HCT116 (cell line): Measurements from ENCODE around the gene CTNNA1. TPM values are rescaled to one million over a fixed set of nuclear protein-coding genes. Genes with fewer than 3 reads are reported as not detected.

ENCODE experiments used
- ATAC-seq: fragments of 200-7000 bp; cut with Tn5 transposase; 2 replicates; pipeline ENCODE4 v1.9.1; 2020; ENCODE audit warnings: mild to moderate bottlenecking, moderate library complexity
- BruUV-seq: library from RNA; stranded (reverse); fragments of 400-500 nt; replicated peaks from 2 replicates; lab custom pipeline; 2021; lab: Mats Ljungman, UMichigan
- CTCF ChIA-PET: fragments of 300-600 bp; sonication (Branson Sonifier 250); formaldehyde crosslinking; loops from one replicate; lab custom pipeline; 2021; ENCODE audit warnings: antibody characterized with exemption; lab: Charles Lee
- POLR2A ChIA-PET: fragments of 300-600, 350-600 bp; sonication (Branson Sonifier 250); formaldehyde crosslinking; loops from one replicate; lab custom pipeline; 2021; ENCODE audit warnings: antibody characterized with exemption; lab: Charles Lee
- RAD21 ChIA-PET, 2 experiments: fragments of 300-600 bp; sonication (Branson Sonifier 250); formaldehyde crosslinking; loops; one replicate each; lab custom pipeline; 2023; ENCODE audit warnings: low total read pairs in 2 of 2; ENCODE audit not compliant: uncharacterized antibody in 2 of 2, unreplicated experiment in 2 of 2, low non-redundant PET in 1 of 2; lab: Charles Lee
- DNase-seq: peaks from one replicate; pipeline ENCODE4 v3.0.0-alpha.2; 2010; ENCODE audit warnings: low read depth, low spot score
- H2AFZ ChIP-seq: fragments of 200-600 bp; shearing (Covaris generic), sonication (generic); 2 replicates; pipeline ENCODE4 v1.6.1; 2017; ENCODE audit warnings: low read depth, mixed run types, mixed read lengths, antibody characterized with exemption, low read length; ENCODE audit not compliant: poor library complexity, severe bottlenecking
- H3K27ac ChIP-seq: 2 replicates; pipeline ENCODE4 v1.5.1; 2012; ENCODE audit warnings: low read depth, low read length
- H3K27me3 ChIP-seq: fragments of 200-600 bp; sonication (generic); 2 replicates; pipeline ENCODE4 v1.6.1; 2016; ENCODE audit warnings: mixed run types, low read length, mixed read lengths; ENCODE audit not compliant: insufficient read depth
- H3K36me3 ChIP-seq, 2 experiments: fragments of 200-500 bp in 1 of 2; fragments of 200-600 bp in 1 of 2; sonication (Bioruptor generic) in 1 of 2; sonication (generic) in 1 of 2; 2 replicates each; pipeline versions ENCODE4 v1.5.1 to v1.6.1; 2014 to 2016; ENCODE audit warnings: low read length in 2 of 2, inconsistent platforms in 1 of 2, mixed read lengths in 1 of 2, mixed run types in 1 of 2; ENCODE audit not compliant: insufficient read depth in 2 of 2, control insufficient read depth in 1 of 2
- H3K4me1 ChIP-seq, 2 experiments: fragments of 200-600 bp in 1 of 2; sonication (generic) in 1 of 2; 2 replicates each; pipeline versions ENCODE4 v1.5.1 to v1.6.1; 2012 to 2017; ENCODE audit warnings: low read length in 2 of 2, inconsistent platforms in 1 of 2, mild to moderate bottlenecking in 1 of 2, mixed read lengths in 1 of 2, mixed run types in 1 of 2, moderate library complexity in 1 of 2; ENCODE audit not compliant: insufficient read depth in 2 of 2, control insufficient read depth in 1 of 2
- H3K4me2 ChIP-seq: fragments of 200-600 bp; sonication (generic); 2 replicates; pipeline ENCODE4 v1.6.1; 2017; ENCODE audit warnings: mixed run types, low read length, mixed read lengths
- H3K4me3 ChIP-seq, 2 experiments: fragments of 200-600 bp in 1 of 2; sonication (generic) in 1 of 2; replicated peaks in 1 of 2; 2 replicates each; pipeline ENCODE4 v1.5.1; 2011 to 2016; ENCODE audit warnings: low read length in 2 of 2, control low read depth in 1 of 2, low read depth in 1 of 2, mild to moderate bottlenecking in 1 of 2, mixed read lengths in 1 of 2, mixed run types in 1 of 2
- H3K79me2 ChIP-seq: fragments of 200-600 bp; sonication (generic); 2 replicates; pipeline ENCODE4 v1.6.1; 2017; ENCODE audit warnings: mild to moderate bottlenecking, mixed run types, low read length, moderate library complexity, mixed read lengths; ENCODE audit not compliant: insufficient read depth
- H3K9ac ChIP-seq: fragments of 200-600 bp; sonication (generic); 2 replicates; pipeline ENCODE4 v1.6.1; 2016; ENCODE audit warnings: low read length, mixed read lengths
- H3K9me2 ChIP-seq: fragments of 200-600 bp; sonication (generic), shearing (Covaris generic); 2 replicates; pipeline ENCODE4 v1.6.1; 2017; ENCODE audit warnings: mixed run types, mild to moderate bottlenecking, moderate library complexity; ENCODE audit not compliant: insufficient read depth
- H3K9me3 ChIP-seq, 2 experiments: fragments of 200-500 bp in 1 of 2; fragments of 200-600 bp in 1 of 2; sonication (Bioruptor generic) in 1 of 2; sonication (generic) in 1 of 2; 2 replicates each; pipeline ENCODE4 v1.6.1; 2014 to 2017; ENCODE audit warnings: low read length in 2 of 2, mixed read lengths in 2 of 2, inconsistent platforms in 1 of 2, low read depth in 1 of 2, mild to moderate bottlenecking in 1 of 2, mixed run types in 1 of 2, moderate library complexity in 1 of 2; ENCODE audit not compliant: control insufficient read depth in 1 of 2, insufficient read depth in 1 of 2
- H4K20me1 ChIP-seq: fragments of 200-600 bp; sonication (generic), shearing (Covaris generic); 2 replicates; pipeline ENCODE4 v1.6.1; 2017; ENCODE audit warnings: mixed run types, mild to moderate bottlenecking, moderate library complexity; ENCODE audit not compliant: insufficient read depth
- CBX3 ChIP-seq: IDR thresholded peaks from 2 replicates; pipeline ENCODE4 v1.6.1; 2012; ENCODE audit warnings: low read depth
- CEBPB ChIP-seq: IDR thresholded peaks from 2 replicates; pipeline ENCODE4 v1.6.1; 2012; ENCODE audit warnings: low read depth
- ELF1 ChIP-seq: IDR thresholded peaks from 2 replicates; pipeline ENCODE4 v1.6.1; 2012; ENCODE audit warnings: low read depth, borderline replicate concordance
- EZH2 ChIP-seq: fragments of 200-600 bp; sonication (generic); IDR thresholded peaks from 2 replicates; pipeline ENCODE4 v1.6.1; 2017; ENCODE audit warnings: antibody characterized with exemption, mixed run types
- FOSL1 ChIP-seq: IDR thresholded peaks from 2 replicates; pipeline ENCODE4 v1.6.1; 2012; ENCODE audit warnings: low read depth
- JUND ChIP-seq: IDR thresholded peaks from 2 replicates; pipeline ENCODE4 v1.6.1; 2012
- POLR2AphosphoS5 ChIP-seq: IDR thresholded peaks from 2 replicates; pipeline ENCODE4 v1.6.1; 2011; ENCODE audit warnings: mild to moderate bottlenecking, low read depth, low read length, moderate library complexity
- RAD21 ChIP-seq: IDR thresholded peaks from 2 replicates; pipeline ENCODE4 v1.6.1; 2012; ENCODE audit warnings: low read depth, mild to moderate bottlenecking
- SP1 ChIP-seq: IDR thresholded peaks from 2 replicates; pipeline ENCODE4 v1.6.1; 2012; ENCODE audit warnings: low read depth
- TCF7L2 ChIP-seq: IDR thresholded peaks from 2 replicates; pipeline ENCODE4 v1.7.0; 2011; ENCODE audit warnings: borderline replicate concordance, inconsistent platforms; ENCODE audit not compliant: insufficient read depth, insufficient read length; ENCODE audit errors: extremely low read depth
- YY1 ChIP-seq: IDR thresholded peaks from 2 replicates; pipeline ENCODE4 v1.6.1; 2011; ENCODE audit warnings: low read length, low read depth, moderate library complexity, mild to moderate bottlenecking; ENCODE audit not compliant: insufficient replicate concordance; ENCODE audit errors: extremely low read depth
- ZFX ChIP-seq: fragments of 450-650 bp; IDR thresholded peaks from 2 replicates; pipeline ENCODE4 v1.6.1; 2017
- intact Hi-C: fragments of 100-400 bp; cut with micrococcal nuclease; formaldehyde crosslinking; loops from 2 replicates; pipeline ENCODE4 v1.10.0; 2022
- total RNA-seq: library from RNA; stranded (reverse); gene quantifications from one replicate; pipeline ENCODE4 v1.2.1, GENCODE V29; 2021; ENCODE audit not compliant: unreplicated experiment
- TF ChIP-seq, protein P1 (sequence below), 3 experiments: fragments of 200-600 bp in 1 of 3; sonication (generic) in 1 of 3; IDR thresholded peaks in 2 of 3; conservative IDR thresholded peaks in 1 of 3; 2 replicates each; pipeline ENCODE4 v1.5.1; 2012 to 2017; ENCODE audit warnings: low read depth in 2 of 3, low read length in 2 of 3, antibody characterized with exemption in 1 of 3, borderline replicate concordance in 1 of 3, control low read depth in 1 of 3, mild to moderate bottlenecking in 1 of 3, mixed read lengths in 1 of 3, mixed run types in 1 of 3, moderate library complexity in 1 of 3; ENCODE audit not compliant: insufficient read depth in 1 of 3

Gene CTNNA1
- total RNA-seq, 1 experiment from 2014 or later = 313 TPM

DNA sequence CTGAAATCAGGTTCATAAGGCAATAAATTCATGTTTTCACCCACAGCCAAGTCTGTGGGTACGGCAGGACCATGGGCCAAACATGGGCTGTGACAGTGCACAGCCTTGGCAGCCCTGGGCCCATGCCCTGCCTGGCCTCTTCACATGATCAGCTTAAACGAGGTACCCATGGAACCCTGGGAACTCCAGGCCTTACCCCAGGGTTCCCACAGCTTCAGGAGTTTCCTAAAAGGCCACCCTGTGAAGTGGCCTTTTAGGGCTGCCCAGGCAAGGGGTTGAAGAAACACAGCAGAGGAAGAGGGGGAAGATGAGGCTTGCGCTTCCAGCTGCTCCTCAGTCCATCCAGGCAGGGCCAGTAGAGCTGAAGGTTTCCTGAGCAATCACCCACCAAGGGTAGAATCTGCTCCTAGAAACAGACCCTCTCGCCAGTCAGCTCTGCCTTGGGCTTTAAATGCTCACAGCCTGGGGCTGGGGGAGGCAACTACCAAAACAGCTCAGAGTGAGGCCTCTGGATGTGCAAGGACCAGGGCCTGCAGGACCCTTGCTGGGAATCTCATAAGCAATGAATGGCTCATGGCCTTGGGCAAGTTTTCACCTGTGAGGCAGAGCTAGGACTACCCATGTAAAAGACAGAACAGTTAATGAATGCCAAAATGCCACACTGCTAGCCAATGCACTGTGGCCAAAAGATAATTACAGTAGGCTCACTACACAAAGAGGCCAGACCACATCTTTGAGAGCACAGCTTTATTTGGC lies 201.2 kb downstream of the CTNNA1 start:
- ATAC-seq = no peak

More for the DNA sequence above, 201.2 kb downstream of the CTNNA1 start:
- H3K36me3 ChIP-seq = no peaks in the 10 kb centered on the region
- RAD21 ChIA-PET = no interaction called here
- CTCF ChIA-PET = no interaction called here
- no peaks in the 10 kb centered on the region for H4K20me1 ChIP-seq
- DNase-seq = no peak
- no peak overlapping the region for H3K4me3 ChIP-seq
- H3K4me2 ChIP-seq = no peak overlapping the region
- no peaks in the 10 kb centered on the region for H3K9me3 ChIP-seq
- no TSS peak for BruUV-seq
- POLR2A ChIA-PET = no interaction called here
- no peak for TF ChIP-seq RAD21
- TF ChIP-seq YY1 = no peak
- TF ChIP-seq CEBPB = no peak
- no peak for TF ChIP-seq TCF7L2
- TF ChIP-seq EZH2 = no peak
- TF ChIP-seq FOSL1 = no peak
- no peak for TF ChIP-seq SP1
- TF ChIP-seq CBX3 = no peak
- TF ChIP-seq JUND = no peak
- TF ChIP-seq, protein P1, sequence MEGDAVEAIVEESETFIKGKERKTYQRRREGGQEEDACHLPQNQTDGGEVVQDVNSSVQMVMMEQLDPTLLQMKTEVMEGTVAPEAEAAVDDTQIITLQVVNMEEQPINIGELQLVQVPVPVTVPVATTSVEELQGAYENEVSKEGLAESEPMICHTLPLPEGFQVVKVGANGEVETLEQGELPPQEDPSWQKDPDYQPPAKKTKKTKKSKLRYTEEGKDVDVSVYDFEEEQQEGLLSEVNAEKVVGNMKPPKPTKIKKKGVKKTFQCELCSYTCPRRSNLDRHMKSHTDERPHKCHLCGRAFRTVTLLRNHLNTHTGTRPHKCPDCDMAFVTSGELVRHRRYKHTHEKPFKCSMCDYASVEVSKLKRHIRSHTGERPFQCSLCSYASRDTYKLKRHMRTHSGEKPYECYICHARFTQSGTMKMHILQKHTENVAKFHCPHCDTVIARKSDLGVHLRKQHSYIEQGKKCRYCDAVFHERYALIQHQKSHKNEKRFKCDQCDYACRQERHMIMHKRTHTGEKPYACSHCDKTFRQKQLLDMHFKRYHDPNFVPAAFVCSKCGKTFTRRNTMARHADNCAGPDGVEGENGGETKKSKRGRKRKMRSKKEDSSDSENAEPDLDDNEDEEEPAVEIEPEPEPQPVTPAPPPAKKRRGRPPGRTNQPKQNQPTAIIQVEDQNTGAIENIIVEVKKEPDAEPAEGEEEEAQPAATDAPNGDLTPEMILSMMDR (IDR thresholded peaks at IDR 0.05 in 2 of 3, conservative IDR thresholded peaks at IDR 0.05 in 1 of 3; ENCODE audit: borderline replicate concordance in 1 of 3, insufficient read depth in 1 of 3, low read depth in 2 of 3, low read length in 2 of 3) = no peak
- TF ChIP-seq POLR2AphosphoS5 = no peak
- no peak for TF ChIP-seq ELF1
- no peak for TF ChIP-seq ZFX
- no peaks in the 10 kb centered on the region for H3K9me2 ChIP-seq
- H3K27ac ChIP-seq = no peak overlapping the region
- H3K9ac ChIP-seq = no peak overlapping the region
- H3K79me2 ChIP-seq = no peaks in the 10 kb centered on the region
- H3K27me3 ChIP-seq = no peaks in the 10 kb centered on the region
- intact Hi-C loops = no loop called here
- no peak overlapping the region for H2AFZ ChIP-seq
- no peaks in the 10 kb centered on the region for H3K4me1 ChIP-seq
